ENCODE results near the gene PTCSC3. TPM values are rescaled to one million over a fixed set of nuclear protein-coding genes. Genes with fewer than 3 reads are reported as not detected.

PTCSC3 gene
- total RNA-seq, 1 donor from 2014 or later: not detected

DNA sequence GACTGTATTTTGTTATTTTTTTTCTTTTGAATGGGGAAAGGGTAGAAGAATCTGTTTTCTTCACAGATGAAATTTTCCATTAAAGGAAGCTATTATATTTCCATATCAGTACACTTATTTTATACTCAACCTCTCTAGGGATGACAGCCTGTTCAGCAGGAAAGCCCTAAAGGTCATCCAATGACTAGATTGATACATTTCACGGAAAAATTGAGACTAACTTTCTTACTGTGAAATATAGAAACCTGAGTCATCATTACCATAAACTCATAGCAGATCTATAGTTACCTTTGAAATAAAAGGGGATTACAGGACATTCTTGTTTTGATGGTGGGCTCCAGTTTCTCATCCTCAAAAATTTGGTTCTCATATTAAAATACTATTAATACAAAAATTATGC is 36.1 kb upstream of the PTCSC3 start:
- TF ChIP-seq, protein P1, sequence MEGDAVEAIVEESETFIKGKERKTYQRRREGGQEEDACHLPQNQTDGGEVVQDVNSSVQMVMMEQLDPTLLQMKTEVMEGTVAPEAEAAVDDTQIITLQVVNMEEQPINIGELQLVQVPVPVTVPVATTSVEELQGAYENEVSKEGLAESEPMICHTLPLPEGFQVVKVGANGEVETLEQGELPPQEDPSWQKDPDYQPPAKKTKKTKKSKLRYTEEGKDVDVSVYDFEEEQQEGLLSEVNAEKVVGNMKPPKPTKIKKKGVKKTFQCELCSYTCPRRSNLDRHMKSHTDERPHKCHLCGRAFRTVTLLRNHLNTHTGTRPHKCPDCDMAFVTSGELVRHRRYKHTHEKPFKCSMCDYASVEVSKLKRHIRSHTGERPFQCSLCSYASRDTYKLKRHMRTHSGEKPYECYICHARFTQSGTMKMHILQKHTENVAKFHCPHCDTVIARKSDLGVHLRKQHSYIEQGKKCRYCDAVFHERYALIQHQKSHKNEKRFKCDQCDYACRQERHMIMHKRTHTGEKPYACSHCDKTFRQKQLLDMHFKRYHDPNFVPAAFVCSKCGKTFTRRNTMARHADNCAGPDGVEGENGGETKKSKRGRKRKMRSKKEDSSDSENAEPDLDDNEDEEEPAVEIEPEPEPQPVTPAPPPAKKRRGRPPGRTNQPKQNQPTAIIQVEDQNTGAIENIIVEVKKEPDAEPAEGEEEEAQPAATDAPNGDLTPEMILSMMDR (IDR thresholded peaks at IDR 0.05; ENCODE audit: insufficient read depth, low read length, severe bottlenecking): no peak
- Histone ChIP-seq H3K4me3 (ENCODE audit: low read depth, low read length) (no peak overlapping the region), H3K27me3 (ENCODE audit: control insufficient read depth, insufficient read depth, low read length) (no peaks in the 10 kb centered on the region), H3K36me3 (ENCODE audit: control insufficient read depth, insufficient read depth, low read length) (no peaks in the 10 kb centered on the region)
- FAIRE-seq (no peak), DNase-seq (ENCODE audit: low read depth) (no peak)

DNA sequence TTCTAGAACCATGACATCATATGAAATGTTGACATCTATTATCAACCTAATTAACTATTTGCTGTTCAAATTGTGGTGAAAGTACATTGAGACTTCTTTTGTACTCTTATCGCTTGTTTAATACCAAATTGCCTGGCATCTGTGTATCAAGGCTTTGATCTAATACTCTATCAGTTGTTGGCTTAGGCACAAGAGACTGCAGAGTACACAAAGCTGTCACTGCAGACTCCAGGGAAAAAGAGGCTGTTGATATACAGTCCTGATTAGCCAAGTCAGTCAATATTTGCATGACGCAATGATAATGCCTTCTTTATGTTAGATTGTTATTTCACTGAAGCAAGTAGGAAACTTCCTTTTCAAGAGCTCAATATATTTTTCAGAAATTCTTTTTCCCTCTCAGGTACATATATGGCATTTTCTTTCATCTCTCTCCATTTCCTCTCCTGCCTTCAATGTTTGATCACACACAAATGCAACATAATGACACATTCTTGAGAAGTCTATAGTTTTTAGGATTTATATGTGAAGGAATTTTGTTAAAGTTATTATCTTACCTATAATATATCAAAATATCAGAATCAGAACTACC is 32.3 kb upstream of the PTCSC3 start:
- Histone ChIP-seq H3K36me3 (ENCODE audit: control insufficient read depth, insufficient read depth, low read length) (no peaks in the 10 kb centered on the region), H3K4me3 (ENCODE audit: low read depth, low read length) (no peak overlapping the region), H3K27me3 (ENCODE audit: control insufficient read depth, insufficient read depth, low read length) (no peaks in the 10 kb centered on the region)
- DNase-seq (ENCODE audit: low read depth) (no peak), FAIRE-seq (no peak)
- TF ChIP-seq, protein P1 (IDR thresholded peaks at IDR 0.05; ENCODE audit: insufficient read depth, low read length, severe bottlenecking): no peak

DNA sequence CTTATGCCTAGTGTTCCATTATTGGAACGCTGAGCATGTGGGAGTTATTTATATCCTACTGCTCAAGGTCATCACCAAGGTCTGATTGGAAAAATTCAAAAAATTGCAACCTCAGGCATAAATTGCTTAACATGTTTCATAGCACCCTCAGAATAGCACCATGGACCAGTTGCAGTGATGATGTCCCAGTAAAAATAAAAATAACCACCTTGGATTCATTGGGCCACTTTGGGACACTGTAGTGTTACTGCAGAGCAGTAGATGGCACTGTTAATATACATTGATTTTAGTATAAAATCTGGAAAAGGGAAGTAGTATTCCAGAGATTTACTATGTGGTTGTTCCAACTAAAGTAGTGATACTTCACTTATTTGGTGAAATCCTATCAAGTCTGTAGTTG is 31.0 kb upstream of the PTCSC3 start:
- no peaks in the 10 kb centered on the region for H3K27me3 ChIP-seq (ENCODE audit: control insufficient read depth, insufficient read depth, low read length)
- H3K36me3 ChIP-seq (ENCODE audit: control insufficient read depth, insufficient read depth, low read length): no peaks in the 10 kb centered on the region
- FAIRE-seq: no peak

DNA sequence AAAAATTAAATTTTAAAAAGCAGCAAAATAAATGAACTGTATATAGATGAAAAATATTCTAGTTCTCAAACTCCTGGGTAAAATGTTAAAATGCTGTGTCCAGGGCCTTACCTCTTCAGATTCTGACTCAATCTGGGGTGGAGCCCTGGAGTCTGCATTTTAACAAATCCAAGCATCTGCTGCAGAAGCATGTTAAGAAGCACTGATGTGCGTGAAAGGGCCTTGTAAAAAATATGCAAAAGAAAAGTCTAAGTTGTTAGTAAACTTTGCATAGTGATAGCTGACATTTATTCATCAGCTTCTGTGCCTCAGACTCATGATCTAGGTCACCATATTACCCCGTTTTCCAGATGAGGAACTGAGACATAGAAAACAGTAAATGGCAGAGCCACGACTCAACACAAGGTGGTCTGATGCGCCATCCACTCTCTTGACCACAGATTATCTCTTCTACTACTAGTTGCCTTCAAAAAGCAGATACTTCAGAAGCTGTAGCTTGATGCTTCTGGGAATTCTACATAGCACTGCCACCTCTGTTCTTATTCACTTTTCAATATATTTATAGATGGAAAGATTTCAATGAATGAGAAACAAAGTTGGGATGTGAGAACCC is 28.0 kb upstream of the PTCSC3 start:
- TF ChIP-seq, protein P1 (IDR thresholded peaks at IDR 0.05; ENCODE audit: insufficient read depth, low read length, severe bottlenecking): no peak
- Histone ChIP-seq H3K4me3 (ENCODE audit: low read depth, low read length) (no peak overlapping the region), H3K27me3 (ENCODE audit: control insufficient read depth, insufficient read depth, low read length) (peaks cover 1% of the 10 kb centered on the region), H3K36me3 (ENCODE audit: control insufficient read depth, insufficient read depth, low read length) (no peaks in the 10 kb centered on the region)
- DNase-seq (ENCODE audit: low read depth) (no peak), FAIRE-seq (no peak)

More for the DNA sequence above, 31.0 kb upstream of the PTCSC3 start:
- H3K4me3 ChIP-seq (ENCODE audit: low read depth, low read length): no peak overlapping the region
- DNase-seq (ENCODE audit: low read depth): peak; percentile 18
- TF ChIP-seq, protein P1 (IDR thresholded peaks at IDR 0.05; ENCODE audit: insufficient read depth, low read length, severe bottlenecking): peak; percentile 26

DNA sequence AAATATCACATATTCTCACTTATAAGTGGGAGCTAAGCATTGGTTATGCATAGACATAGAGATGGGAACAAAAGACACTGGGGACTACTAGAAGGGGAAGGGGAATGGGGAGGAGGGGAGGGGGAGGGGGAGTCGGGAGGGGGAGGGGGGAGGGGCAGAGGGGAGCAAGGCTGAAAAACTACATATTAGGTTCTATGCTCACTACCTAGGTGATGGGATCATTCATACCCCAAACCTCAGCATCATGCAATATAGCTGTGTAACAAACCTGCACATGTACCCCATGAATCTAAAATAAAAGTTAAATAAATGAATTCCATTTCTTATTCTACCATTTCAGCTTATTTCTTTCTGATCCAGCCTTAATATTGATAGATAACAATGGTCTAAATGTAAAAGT is 21.9 kb upstream of the PTCSC3 start:
- FAIRE-seq (no peak), DNase-seq (ENCODE audit: low read depth) (no peak)
- peaks cover 1% of the 10 kb centered on the region for H3K27me3 ChIP-seq (ENCODE audit: control insufficient read depth, insufficient read depth, low read length)
- no peaks in the 10 kb centered on the region for H3K36me3 ChIP-seq (ENCODE audit: control insufficient read depth, insufficient read depth, low read length)
- H3K4me3 ChIP-seq (ENCODE audit: low read depth, low read length): no peak overlapping the region
- TF ChIP-seq, protein P1 (IDR thresholded peaks at IDR 0.05; ENCODE audit: insufficient read depth, low read length, severe bottlenecking): no peak

DNA sequence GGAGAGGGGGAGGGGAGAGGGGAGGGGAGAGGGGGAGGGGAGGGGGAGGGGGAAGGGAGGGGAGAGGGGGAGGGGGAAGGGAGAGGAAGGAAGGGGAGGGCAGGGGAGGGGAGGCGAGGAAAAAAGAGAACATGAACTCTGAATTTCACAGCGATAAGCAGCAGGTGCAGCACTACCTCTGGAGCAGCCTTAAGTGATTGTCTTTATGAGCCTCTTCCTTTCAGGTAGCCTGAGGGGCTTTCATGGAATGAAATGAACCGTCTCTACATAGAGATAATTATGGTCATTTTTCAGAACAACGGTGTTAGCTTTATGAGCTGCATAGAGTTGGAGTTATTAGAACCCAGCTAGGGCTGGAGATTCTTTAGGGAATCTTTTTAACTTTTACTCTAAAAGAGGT is 18.1 kb upstream of the PTCSC3 start:
- Histone ChIP-seq H3K36me3 (ENCODE audit: control insufficient read depth, insufficient read depth, low read length) (no peaks in the 10 kb centered on the region), H3K27me3 (ENCODE audit: control insufficient read depth, insufficient read depth, low read length) (no peaks in the 10 kb centered on the region), H3K4me3 (ENCODE audit: low read depth, low read length) (no peak overlapping the region)
- DNase-seq (ENCODE audit: low read depth): no peak
- FAIRE-seq: no peak
- TF ChIP-seq, protein P1 (IDR thresholded peaks at IDR 0.05; ENCODE audit: insufficient read depth, low read length, severe bottlenecking): no peak

All from bronchial epithelial cell (primary cell).